GM18517 (cell line): ENCODE data around the gene GALNT15.

ENCODE experiments used
- ATAC-seq: cut with Tn5 transposase; IDR thresholded peaks from one replicate; pipeline ENCODE4 v1.9.1; 2021; ENCODE audit warnings: mild to moderate bottlenecking, moderate library complexity; ENCODE audit not compliant: unreplicated experiment

GALNT15 gene

DNA sequence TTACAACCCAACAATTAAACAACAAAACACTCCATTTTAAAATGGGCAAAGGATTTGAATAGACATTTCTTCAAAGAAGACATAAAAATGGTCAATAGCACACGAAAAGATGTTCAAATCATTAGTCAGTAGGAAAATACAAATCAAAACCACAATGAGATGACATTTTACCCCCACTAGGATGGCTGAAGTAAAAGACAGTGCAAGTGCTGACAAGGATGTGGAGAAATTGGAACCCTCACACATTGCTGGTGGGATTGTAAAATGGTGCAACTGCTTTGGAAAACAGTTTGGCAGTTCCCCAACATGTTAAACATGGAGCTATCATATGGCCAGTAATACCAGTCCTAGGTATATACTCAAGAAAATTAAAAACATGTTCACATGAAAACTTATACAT is 11.6 kb downstream of the GALNT15 start:
- no peak for ATAC-seq

DNA sequence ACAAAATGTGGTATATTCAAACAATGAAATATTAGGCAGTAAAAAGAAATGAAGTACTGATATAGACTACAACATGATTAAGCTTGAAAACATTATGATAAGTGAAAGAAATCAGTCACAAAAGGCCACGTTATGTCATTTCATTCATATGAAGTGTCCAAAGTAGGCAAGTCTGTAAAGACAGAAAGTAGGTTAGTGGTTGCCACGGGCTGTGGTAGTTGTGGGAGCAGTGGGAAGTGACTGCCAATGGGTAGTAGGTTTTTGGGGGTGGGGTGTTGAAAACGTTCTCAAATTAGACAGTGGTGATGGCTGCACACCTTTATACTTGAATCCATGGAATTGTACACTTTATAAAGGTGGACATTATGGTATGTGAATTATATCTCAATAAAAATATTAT is 12.1 kb downstream of the GALNT15 start:
- ATAC-seq = no peak

DNA sequence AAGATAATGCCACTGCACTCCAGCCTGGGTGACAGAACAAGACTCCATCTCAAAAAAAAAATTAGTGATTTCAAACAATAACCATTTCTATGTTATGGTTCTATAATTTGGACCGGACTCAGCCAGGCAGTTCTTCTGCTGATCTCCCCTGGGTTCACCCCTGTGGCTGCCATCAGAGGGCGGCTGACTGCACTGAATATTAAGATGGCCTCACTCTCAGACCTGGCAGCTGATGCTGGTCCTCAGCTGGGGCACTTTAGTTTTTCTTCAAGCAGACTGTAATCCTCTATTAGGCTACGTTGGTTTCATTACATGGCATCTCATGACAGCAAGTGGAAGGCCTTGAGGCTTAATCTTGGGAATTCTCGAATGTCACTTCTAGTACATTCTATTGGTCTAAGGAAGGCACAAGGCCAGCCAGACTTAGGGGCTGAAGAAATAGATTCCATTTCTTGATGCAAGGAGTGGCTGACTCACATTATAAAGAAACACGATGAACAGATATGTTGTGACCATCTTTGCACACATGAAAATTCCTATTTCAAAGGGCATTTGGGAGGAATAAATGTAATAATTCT is 12.8 kb downstream of the GALNT15 start:
- ATAC-seq = no peak

DNA sequence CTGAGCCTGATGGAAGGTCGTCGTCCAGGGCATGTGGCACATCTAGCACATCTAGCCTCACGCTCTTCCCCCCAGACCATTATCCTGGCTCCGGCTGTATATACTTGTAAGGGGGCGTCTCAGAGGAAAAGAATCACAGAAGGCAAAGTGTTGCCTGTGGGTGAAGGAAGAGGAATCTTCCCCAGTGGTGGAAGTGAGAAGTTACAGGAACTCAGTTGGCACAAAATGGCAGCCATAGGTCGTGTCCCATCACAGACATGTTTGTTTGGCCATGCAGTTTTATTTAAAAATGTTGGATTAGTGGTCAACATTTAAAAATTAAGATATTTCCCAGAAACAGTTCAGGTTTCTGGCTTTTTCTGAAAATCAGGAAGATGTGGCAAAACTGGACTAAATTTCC is 13.6 kb downstream of the GALNT15 start:
- ATAC-seq = no peak

DNA sequence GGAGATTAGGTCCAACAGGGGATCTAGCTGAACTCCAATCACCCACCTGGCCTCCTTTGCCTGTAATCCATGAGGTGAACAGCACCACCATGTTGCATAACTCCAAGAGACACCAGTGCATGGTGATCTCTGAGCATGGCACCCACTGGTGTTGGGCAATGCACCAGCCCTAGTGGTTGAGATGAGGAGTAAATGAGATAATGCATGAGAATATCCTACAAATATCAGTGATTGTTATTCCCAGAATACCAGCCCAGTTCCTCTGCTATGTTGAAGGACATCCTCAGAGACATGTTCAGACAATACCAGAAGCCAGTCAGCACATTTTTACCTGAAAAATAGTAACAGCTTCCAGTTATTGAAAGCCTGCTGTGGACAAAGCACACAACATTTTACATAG is 14.7 kb downstream of the GALNT15 start:
- ATAC-seq = no peak

DNA sequence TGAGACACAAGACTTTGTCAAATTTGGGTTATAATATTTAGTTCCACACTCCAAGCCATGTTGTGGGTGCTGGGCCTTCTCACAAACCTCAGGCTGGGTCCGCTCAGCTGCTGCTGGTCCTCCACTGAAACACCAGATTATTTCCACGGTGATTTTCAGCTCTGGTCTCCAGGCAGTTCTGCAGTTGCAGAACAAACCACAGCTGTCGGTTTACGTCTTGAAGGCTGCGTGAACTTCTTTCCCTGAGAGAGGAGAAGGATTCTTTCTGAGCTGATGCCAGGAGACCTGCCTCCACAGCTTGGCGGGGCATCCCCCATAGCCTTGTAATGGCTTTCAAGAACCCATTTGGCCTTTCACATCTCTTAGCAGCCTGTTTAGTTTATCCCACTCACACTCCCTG is 16.2 kb downstream of the GALNT15 start:
- no peak for ATAC-seq

DNA sequence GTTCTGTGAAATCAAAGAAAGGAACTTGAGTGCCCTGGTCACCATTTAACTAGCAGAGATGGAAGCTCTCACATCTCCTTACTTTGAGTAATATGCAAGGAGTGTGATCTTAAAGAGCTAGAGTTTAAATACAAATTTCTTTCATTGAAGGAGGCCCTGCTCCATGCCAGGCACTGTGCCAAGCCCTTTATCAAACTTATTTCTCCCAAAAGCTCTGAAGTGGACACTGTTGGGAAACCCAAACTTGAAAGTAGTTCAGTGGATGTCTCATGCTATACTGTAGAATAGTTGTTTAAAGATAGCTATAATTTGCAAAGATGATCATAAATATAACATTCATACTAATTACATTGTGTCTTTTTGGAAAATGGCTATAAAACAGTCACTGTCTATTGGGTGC is 17.1 kb downstream of the GALNT15 start:
- ATAC-seq = no peak

DNA sequence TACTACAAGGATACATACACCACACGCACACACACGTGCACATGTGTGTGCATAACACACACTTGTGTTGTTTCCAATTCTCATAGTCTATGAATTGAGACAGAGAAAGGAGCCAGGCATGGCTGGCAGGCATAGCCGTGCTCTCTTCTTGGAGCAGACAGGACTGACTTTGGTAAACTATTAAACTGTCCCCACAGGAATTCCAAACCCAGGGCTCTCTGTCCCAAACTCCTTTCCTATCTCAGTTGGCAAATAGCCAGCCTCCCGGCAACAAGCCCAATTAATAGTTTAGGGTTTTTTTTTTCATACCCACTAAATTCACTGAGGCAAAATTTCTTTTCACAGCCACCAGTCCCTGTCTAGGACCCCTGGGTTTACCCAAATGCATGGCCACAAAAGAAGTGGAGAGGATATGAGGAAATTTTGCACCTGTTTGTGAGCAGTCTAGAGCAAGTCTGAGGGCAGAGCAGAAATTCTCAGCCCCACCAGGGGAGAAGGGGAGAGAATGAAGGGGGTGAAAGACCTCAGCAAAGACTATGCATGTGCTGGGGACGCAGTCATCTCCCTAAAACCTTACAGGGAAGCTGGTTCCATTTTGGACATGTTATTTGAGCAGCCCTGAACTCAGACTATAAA is 17.8 kb downstream of the GALNT15 start:
- no peak for ATAC-seq

DNA sequence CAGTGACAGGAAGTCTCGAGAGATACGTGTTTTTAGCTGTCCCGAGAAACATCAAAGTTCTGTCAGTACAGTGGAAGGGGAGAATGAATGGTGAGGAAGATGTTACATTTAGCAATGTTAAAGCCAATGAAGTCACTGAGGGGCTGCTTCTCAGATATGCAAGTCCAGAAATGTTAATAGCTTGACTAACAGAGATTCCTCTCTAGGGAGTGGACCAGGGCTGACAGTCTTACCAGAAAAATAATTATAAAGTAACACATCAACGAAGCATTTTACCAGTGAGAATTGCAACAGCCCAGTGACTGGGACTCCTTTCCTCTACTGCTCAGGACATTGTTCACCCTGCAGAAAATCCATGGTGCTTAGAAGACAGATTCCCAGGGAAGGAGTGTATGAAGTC is 23.9 kb downstream of the GALNT15 start:
- ATAC-seq = no peak

DNA sequence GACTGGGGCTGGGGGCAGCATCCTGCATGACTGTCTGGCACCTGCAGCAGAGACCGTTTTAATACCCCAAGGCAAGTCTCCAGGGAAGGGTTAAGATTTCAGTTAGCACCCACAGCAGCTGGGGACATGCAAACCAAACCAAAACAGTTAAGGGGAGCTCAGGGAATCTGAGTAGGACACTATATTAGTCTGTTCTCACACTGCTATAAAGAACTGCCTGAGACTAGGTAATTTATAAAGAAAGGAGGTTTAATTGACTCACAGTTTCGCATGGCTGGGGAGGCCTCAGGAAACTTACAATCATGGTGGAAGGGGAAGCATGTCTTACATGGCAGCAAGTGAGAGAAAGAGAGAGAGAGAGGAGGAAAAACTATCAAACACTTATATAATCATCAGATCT is 25.3 kb downstream of the GALNT15 start:
- ATAC-seq = no peak

DNA sequence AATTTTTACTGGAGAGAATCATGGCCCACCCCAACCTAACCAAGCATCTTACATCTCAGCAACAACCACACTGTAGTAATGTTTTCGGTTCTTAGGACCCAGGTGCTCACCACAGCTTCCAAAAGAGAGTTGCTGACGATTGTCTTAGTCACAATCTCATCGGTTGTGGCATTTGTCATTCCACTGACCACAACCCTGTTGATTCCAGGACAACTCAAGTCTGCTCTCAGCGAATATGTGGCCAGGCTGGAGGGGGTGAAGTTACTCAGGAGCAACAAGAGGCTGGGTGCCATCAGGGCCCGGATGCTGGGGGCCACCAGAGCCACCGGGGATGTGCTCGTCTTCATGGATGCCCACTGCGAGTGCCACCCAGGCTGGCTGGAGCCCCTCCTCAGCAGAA is 25.9 kb downstream of the GALNT15 start:
- no peak for ATAC-seq

DNA sequence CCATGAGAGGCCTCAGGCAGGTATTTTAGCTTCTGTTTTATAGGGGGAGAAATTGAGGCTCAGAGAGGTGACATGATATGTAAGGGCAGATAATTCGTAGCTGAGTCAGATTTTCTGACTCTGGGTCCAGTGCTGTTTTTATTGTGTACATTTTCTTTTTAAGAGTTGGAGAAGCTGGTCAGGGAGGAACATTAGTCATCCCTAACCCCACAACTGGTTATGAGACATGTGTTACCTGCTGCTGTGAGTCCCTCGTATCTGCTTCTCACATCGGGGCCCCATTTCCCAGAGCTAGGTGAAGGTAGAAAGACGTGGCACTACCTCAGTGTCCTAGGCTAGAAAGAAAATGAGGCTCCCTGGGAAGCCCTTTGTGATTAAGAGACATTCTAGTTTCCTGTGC is 28.6 kb downstream of the GALNT15 start:
- no peak for ATAC-seq

DNA sequence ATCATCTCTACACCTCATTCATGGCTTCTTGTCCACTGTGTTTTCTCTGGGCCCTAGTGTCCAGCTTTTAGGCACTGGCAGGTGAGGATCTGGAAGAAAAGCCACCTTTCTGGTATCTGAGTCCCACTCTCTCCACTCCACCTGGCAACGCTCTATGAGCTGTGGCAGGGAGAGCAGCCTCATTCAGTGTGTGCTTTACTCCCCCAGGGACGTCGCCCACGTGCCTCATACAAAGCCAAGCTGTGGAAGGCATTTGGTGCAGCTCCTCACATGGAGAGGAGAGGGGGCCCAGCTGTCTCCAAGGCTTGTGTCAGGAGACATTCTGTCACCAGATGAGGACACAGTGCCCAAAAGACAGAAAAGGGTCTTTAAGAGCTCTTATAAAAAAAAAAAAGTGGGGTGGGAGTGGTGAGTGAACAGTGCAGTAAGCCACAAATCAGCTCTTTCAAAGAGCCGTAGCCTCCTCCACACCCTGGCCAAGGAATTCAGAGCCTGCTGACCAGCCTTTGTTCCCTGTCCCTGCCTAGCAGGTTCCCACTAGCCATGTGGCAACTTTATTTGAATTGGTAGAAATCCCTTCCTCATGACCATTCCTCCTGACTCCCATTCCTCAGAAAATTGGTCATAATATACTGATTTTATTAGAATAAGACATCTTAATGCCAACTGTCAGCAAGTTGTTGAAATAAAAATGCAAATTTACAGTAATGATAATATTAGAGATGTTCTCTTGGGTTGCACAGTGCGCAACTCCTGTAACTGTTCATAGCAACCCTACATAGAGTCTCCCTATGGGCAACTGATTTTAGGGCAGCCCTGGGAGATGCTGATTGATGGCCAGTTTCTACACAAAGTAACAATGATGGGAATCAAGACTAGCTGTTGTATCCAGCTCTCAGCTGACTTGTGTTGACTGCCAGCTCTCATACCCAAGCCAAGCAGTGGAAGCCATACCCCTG is 29.5 kb downstream of the GALNT15 start:
- no peak for ATAC-seq

DNA sequence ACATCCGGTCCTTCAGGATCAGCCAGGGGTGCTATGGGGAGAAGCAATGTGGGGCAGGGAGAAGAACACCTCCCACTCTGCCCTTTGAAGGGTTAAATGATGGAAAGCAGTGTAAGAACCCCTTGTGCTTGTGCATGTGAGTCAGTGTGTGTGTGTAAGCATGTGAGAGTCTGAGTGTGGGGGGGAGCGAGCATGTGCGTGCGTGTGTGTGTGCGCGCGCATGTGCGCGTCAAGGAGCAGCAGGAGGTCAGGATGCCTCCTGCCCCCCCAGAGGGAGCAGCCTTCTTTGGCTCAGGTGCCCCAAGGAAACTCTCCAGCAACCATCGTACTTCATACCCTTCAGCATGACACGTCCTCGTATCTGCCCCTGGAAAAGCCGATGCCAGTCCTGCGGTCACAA is 30.3 kb downstream of the GALNT15 start:
- no peak for ATAC-seq

DNA sequence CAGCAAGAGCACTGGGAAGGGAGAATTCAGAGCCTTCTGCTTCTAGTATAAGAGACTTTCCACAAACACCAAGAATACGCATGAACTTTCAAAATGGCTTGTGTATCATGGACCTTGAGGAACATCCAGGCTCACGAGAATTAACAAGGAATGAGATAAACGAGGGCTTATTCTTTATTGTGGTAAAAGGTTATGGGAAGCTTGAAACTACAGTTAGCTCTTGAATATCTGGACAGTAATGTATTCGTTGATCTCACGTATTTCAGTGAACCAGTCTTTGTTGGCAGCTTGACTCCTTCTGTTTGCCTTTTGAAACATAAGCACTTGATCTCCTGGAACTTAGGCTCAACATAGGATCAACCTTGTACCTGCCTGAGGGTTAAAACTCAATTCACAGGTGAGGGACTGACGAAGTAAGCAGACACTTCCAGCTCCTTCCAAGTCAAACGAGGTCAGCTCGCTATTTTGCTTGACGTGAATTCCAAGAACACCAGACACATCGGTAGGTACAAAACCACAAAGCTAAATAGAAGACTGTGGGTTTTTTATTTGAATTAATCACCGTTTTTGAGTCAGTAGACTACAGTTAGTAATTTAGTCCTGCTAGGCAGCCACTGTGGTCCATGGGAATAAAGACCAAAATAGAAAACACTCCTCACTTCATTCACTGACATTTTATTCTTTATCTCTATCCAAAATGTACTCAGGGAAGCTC is 30.8 kb downstream of the GALNT15 start:
- ATAC-seq = no peak

DNA sequence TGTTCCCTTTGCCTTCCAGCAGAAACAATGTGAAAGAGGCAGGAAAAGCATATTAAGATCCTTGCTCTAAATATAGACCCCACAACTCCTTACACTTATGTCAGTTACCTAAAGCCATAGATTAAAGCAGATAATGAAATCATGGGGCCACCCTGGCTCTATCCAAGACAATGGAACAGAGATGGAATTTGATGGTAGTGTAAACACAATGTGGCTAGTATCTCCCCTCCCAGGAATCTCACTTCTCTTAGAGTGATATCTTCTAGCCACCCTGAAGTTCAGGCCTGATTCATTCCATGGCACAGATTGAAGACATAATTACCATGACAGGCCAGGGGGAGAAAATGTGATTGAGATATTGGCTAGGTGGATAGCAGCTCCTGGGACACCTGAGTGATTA is 32.6 kb downstream of the GALNT15 start:
- no peak for ATAC-seq

DNA sequence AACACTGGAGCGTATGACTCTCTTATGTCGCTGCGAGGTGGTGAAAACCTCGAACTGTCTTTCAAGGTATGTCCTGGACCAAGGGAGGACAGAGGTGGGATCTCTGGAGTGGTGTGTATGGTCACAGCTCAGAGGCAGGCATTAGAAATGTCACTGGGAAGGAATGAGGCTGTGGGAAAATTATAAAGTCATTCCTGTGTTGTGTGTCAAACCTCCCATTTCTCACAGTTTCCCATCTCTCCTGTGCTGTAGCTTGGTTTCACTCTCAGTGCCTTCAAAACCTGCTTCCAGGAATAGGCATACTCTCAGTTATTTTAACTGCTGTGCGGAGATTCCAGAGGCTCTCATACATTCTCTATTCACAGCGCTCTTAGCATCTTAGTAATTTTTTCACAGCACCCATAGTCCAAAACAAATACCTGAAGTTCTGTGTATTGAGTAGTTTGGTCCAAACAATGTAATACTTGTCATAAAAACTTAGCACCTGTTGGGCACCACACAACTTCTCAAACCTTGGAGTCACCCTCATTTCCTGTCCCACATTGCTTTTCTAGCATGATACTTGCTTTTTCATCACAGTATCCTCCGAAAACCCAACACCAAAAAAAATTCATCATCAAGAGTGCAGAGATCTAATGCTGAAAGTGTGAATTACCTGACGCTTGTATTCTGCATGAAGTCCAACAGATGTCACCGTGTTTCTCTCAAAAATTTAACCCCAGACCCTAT is 36.9 kb downstream of the GALNT15 start:
- no peak for ATAC-seq

DNA sequence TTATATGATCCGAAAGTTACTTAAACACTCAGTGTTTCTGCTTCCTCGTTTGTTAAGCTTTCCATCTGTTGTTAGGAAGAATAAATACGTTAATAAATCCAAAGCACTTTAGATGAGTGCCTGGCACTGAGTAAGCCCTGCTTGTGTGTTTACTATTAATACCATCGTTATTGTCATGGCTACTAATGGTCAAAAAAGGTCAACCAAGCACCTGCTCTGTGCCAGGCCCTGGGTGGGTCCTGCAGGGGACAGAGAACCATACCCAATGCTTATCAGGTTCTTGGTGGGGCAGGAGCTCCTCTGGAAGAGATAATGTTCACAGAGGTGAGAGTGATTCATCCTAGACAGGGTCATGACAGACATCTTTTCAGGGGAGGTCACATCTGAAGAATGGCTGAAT is 39.9 kb downstream of the GALNT15 start:
- no peak for ATAC-seq

DNA sequence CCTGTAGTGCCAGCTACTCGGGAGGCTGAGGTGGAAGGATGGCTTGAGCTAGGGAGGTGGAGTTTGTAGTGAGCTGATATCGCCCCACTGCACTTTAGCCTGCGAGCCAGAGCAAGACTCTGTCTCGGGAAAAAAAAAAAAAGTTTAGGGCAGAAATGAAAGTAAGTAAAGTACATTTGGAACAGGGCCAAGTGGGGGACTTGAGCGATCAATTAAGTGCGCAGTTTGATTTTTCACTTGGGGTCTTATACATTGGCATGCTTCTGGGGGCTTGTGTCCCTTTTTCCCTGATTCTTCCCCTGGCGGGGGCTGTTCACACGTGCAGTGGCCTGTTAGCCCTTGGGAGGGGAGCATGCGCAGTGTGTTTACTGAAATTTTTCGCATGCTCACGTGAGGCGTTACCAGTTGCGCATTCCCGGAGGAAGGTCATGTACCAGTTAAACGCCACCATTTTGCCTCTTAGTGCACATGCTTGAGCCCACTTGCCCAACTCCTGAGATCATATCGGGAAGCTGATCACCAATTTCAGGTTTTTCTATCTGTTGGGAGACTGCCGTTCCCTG is 42.0 kb downstream of the GALNT15 start:
- ATAC-seq = no peak

DNA sequence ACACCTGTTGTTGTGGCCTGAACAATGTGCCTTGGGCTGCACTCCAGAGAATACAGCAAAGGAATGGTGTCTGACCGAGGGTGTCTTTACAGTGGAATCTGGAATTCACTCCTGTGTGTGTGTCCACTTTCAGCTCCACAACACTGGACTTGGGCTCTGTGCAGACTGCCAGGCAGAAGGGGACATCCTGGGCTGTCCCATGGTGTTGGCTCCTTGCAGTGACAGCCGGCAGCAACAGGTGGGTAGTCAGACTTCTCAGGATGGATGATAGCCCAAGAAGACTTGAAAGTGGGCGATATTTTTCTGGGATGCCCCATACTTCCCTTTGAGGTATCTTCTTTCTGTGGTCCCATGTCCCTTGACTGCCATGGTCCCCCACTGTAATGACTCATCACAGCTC is 45.3 kb downstream of the GALNT15 start:
- ATAC-seq = no peak
